ENCODE data around the gene KMT5C. TPM values are rescaled to one million over a fixed set of nuclear protein-coding genes. Genes with fewer than 3 reads are reported as not detected.

KMT5C gene
- total RNA-seq, 1 donor from 2014 or later: 32.9 TPM

DNA sequence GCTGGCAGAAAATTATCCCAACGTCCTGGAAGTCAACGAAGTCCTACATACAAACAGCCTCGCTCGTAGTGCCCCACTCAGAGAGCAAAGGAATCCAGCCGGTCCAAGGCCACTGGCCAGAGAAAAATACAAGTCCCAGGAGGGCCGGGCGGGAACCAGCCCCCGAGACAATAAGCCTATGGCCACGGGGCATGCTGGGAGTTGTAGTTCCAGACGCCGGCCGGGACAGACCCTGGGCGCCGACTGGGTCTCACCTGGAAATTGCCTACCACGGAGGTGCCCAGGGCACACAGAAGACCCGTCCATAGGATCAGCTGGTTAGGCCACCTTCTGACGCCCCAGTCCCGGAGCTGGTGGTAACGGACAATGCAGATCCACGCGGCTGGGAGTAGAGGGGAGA lies 19.9 kb upstream of the KMT5C start:
- DNase-seq (ENCODE audit: extremely low spot score, unreplicated experiment): no peak
- H3K36me3 Mint-ChIP-seq: no peaks in the 10 kb centered on the region
- no peaks in the 10 kb centered on the region for H3K4me1 Mint-ChIP-seq (ENCODE audit: unreplicated experiment)
- H3K4me3 Mint-ChIP-seq: peak overlapping the region; percentile 60
- H3K27me3 Mint-ChIP-seq: peaks cover 14% of the 10 kb centered on the region
- H3K27ac Mint-ChIP-seq: no peak overlapping the region
- TF ChIP-seq, protein P1, sequence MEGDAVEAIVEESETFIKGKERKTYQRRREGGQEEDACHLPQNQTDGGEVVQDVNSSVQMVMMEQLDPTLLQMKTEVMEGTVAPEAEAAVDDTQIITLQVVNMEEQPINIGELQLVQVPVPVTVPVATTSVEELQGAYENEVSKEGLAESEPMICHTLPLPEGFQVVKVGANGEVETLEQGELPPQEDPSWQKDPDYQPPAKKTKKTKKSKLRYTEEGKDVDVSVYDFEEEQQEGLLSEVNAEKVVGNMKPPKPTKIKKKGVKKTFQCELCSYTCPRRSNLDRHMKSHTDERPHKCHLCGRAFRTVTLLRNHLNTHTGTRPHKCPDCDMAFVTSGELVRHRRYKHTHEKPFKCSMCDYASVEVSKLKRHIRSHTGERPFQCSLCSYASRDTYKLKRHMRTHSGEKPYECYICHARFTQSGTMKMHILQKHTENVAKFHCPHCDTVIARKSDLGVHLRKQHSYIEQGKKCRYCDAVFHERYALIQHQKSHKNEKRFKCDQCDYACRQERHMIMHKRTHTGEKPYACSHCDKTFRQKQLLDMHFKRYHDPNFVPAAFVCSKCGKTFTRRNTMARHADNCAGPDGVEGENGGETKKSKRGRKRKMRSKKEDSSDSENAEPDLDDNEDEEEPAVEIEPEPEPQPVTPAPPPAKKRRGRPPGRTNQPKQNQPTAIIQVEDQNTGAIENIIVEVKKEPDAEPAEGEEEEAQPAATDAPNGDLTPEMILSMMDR (conservative IDR thresholded peaks at IDR 0.05): no peak
- H3K9me3 Mint-ChIP-seq: no peaks in the 10 kb centered on the region

DNA sequence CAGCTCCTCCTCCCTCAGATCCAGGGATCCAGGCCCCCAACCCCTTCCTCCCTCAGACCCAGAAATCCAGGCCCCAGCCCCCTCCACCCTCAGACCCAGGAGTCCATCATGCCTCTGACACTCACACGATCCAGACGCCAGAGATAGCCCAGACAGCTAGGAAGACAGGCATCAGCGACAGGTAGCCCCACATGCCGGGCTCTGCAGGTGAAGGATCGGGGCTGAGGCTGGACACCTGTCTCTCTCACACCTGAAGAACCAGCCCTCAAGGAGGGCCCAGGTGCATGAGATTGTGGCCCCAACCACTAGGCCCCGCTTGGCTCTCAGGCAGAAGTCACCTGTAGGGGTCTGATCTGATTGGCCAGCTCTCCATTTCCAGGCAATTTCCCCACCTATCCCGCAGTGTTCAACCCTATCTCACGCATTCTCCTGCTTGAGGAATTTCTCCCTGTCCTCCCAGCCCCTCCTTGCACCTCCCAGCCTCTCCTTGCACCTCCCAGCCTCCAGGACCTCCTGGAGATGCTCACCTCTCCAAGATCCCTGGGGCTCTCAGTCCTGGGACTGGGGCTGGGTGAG lies 18.7 kb upstream of the KMT5C start:
- H3K9me3 Mint-ChIP-seq: no peaks in the 10 kb centered on the region
- no peaks in the 10 kb centered on the region for H3K4me1 Mint-ChIP-seq (ENCODE audit: unreplicated experiment)
- no peaks in the 10 kb centered on the region for H3K36me3 Mint-ChIP-seq
- H3K27me3 Mint-ChIP-seq: peaks cover 14% of the 10 kb centered on the region
- no peak overlapping the region for H3K27ac Mint-ChIP-seq
- H3K4me3 Mint-ChIP-seq: no peak overlapping the region
- TF ChIP-seq, protein P1 (conservative IDR thresholded peaks at IDR 0.05): no peak
- no peak for DNase-seq (ENCODE audit: extremely low spot score, unreplicated experiment)

DNA sequence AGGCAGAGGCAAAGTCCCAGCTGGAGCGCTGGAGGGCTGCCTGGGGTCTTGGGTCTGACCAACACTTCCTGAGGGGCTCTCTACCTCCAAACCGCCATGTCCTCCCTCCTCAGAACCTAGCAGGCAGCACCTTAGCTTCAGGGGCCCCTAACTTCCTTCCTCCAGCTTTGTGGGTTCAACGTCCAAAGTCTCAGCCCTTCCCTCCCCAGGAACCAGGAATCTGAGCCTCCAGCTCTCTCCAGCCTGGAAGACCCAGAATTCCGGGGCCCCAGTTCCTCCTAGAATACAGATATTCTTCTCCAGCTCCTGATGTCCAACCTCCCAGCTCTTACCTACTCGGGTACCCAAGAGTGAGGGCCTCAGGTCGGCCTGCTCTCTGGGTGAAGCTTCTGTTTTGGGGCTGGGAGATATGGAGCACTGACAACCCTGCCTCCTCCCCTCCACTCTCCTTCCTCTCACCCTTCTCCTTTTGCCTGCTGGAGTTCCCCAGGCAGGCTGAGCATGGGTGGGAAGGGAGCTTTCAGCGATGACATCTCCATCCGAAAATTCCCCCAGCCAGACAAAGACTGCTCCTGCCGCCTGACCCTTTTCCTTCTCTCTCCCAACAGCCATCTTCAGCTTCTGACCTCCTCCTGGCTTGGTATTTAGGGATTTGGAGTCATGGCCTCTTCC lies 18.1 kb upstream of the KMT5C start:
- Mint-ChIP-seq H3K27me3 (peaks cover 14% of the 10 kb centered on the region), H3K27ac (peak overlapping the region; percentile 55), H3K4me1 (ENCODE audit: unreplicated experiment) (no peaks in the 10 kb centered on the region), H3K36me3 (no peaks in the 10 kb centered on the region), H3K9me3 (no peaks in the 10 kb centered on the region), H3K4me3 (no peak overlapping the region)
- DNase-seq (ENCODE audit: extremely low spot score, unreplicated experiment): no peak
- TF ChIP-seq, protein P1 (conservative IDR thresholded peaks at IDR 0.05): no peak

DNA sequence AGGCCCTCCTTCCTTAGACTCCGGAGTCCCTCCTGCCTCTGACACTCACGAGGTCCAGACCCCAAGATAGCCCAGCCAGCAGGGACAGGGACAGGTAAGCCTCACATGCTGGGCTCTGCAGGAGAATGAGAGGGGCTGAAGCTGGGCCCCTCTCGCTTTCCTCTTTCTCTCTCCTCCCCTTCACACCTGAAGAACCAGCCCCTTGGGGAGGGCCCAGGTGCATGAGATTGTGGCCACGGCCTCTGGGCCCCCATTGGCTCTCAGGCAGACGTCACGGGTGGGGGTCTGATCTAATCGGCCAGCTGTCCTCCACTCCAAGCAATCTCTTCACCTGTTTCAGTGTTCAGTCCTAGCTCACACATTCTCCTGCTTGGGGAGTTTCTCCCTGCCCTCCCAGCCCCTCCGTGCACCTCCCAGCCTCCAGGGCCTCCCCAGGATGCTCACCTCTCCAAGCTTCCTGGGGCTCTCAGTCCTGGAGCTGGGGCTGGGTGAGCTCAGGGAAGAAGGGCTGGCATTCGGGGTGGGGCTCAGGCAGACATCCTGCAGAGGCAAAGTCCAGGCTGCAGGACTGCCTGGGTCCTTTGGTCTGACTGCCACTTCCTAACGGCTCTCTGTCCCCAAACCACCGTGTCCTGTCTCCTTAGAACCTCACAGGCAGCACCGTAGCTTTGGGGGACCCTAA lies 17.3 kb upstream of the KMT5C start:
- H3K36me3 Mint-ChIP-seq: no peaks in the 10 kb centered on the region
- TF ChIP-seq, protein P1 (conservative IDR thresholded peaks at IDR 0.05): no peak
- H3K9me3 Mint-ChIP-seq: no peaks in the 10 kb centered on the region
- H3K27me3 Mint-ChIP-seq: peaks cover 14% of the 10 kb centered on the region
- DNase-seq (ENCODE audit: extremely low spot score, unreplicated experiment): no peak
- no peak overlapping the region for H3K27ac Mint-ChIP-seq
- H3K4me1 Mint-ChIP-seq (ENCODE audit: unreplicated experiment): no peaks in the 10 kb centered on the region
- no peak overlapping the region for H3K4me3 Mint-ChIP-seq

DNA sequence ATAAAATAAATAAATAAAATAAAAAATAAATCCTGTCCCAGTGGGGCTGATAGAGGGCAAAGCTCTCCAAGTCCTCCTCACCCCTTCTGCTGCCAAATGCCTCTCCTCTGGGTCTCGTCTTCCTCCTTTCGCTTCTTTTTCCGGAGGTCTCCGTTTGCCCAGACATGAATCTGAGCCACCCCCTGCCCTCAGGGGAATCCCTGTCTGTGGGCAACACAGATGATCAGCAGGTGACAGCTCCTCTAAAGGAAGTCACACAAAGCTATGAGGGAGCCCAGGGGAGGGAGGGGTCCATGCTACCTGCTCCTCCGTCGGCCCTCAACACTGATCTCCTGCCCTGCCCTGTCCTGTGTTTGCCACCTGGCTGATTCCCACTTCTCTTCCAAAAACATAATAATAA lies 15.0 kb upstream of the KMT5C start:
- no peak for DNase-seq (ENCODE audit: extremely low spot score, unreplicated experiment)
- Mint-ChIP-seq H3K4me1 (ENCODE audit: unreplicated experiment) (no peaks in the 10 kb centered on the region), H3K27ac (no peak overlapping the region), H3K27me3 (peaks cover 14% of the 10 kb centered on the region), H3K4me3 (no peak overlapping the region), H3K36me3 (no peaks in the 10 kb centered on the region), H3K9me3 (no peaks in the 10 kb centered on the region)
- TF ChIP-seq, protein P1 (conservative IDR thresholded peaks at IDR 0.05): no peak

Data from type B pancreatic cell (in vitro differentiated cells).